Measurements from ENCODE around the gene AGAP1.

The AGAP1 gene

DNA sequence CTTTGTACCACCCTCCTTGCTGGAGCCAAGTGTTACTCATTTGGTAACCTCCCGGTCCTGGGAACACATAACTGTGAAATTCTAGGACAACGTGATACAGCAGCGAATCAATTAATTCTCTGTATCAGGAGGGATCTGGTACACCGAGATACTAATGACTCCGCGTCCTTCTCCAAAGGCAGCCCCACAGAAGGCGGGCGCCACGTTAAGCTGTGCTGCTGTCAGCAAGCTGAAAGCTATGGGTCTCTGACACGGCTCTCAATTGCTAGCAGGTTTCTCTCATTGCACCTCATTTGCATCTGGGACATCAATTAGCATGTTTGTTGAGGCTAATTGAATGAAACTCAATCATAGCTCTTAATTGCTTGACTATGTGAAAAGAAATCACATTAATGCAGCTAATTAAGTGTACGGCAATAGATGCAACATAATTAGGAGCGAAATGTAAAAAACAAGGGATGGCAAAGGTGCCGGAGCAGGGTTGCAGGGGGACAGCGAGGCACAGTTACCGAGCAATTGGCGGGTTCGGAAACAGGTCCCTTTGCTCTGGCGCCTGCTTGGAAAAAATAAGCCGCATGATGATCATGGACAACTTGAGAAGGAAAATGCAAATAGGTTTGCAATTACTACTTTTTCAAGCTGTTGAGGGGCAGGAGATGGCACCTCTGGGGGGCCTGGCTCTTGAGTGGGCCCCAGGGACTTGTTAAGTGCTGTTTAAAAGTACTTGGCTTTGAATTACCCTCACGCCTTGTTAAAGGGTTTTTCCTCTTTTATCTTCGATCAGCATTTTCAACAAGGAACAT, 410.1 kb downstream of the AGAP1 start:
- no peak for DNase-seq

DNA sequence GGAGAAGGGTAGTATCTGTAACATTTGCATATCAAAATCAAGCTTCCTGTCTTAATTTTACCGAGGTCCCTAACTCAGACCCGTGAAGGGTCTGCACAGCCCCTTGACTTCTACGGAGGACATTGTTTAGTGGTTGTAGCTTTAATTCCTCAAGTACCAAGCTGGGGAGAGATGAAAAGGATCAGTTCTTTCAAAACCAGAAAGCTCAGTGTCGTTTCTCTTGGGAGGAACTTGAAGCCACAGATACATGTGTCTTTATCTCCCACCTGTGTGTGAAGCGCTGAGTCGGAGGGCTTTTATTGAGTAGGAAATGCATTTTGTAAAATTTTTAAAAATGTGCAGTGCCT, 410.7 kb downstream of the AGAP1 start:
- DNase-seq, result no peak

DNA sequence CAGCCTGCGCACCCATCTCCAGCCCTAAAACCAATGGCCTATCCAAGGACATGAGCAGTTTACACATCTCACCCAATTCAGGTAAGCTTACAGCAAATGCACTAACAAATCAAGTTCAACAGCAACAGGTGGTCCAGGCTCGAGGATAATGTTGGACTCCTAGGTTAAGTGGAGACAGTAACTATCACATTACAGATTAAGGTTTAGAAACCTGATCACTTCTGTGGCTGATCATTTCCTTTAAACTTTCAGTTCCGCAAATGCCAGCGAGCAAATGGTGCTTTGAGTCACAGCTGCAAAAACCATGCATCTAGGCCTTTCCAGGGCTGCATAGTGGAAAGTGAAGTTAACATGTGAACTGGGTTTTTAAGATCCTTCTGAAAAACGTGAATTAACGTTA, 415.0 kb downstream of the AGAP1 start:
- no peak for DNase-seq

DNA sequence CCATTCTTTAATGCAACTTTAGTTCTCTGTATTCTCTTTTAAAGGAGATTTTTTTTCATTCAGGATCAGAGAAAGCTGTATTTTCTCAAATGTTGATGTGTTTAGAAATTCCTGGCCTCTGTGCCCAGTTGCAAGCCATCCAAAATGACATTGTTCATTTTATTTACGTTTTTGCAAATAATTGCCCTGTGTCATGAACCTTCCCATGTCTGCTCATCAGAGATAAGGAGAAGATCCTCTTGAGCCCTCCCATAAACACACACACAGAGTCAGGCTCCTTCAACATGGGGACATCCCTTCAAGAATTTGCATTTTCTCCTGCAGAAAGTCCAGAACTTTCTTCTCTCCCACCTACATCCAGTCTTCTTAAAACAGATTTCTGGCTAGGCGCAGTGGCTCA, 415.5 kb downstream of the AGAP1 start:
- no peak for DNase-seq

DNA sequence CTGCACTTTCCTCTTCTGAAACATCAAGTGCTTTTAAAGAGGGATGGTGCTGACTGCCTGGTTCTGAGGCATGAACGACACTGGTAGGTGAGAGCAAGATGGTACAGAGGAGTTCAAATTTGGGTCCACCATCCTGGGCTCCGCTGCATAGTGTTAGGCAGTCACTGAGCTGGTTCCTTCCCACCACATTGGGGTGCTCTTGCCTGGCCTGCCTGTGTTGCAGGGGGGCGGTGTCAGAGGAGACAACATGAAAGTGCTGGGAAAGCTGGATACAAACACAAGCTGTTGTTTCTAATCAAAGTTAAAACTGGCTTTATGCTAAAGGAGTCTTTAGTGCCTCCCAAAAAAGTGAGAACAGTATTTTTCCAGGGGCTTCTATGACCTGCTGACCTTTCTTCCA, 416.2 kb downstream of the AGAP1 start:
- no peak for DNase-seq

DNA sequence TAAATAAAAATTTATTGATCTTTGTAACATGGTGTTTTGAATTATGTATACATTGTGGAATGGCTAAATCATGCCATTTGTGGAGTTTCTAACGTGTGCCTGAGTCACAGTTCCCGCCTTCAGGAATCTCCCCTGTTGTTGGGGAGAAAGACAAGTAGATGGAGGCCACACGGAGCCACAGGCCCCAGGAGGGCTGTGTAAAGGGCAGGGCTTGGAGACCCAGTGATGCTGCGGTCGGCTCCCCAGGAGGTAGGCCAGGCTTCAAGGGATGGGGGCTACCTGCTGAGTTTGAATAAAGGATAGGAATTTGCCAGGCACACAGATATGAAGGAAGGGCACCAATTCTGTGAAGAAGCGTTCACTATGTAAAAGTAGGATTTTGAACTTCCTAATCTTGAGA, 417.3 kb downstream of the AGAP1 start:
- DNase-seq, result no peak

DNA sequence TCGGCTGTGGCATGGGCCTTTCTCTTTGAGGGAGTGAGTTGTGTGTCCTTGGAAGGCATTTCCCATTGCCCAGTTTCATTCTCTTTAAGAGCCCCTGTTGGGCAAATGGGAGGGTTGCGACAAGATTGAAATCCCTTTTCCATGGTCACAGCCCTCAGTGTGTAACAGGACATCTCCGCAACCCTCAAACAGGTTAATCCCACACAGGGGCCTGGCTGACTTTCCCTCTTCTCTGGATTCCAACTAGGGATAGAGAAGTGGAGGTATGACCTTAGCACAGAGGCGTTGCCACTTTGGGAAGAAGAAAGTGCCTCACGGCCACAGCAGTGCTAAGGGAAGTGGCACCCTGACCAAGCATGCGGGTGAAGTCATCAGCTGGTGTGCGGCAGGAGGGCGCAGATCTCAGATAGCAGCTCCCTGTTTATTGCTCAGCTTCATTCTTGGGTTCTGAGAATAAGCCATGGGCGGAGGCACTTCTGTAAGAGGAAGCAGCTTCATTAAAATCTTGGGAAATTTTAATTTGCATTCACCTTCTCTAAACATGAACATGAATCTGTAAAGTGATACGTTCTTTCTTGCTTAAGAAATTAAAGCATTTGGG, 417.9 kb downstream of the AGAP1 start:
- no peak for DNase-seq

DNA sequence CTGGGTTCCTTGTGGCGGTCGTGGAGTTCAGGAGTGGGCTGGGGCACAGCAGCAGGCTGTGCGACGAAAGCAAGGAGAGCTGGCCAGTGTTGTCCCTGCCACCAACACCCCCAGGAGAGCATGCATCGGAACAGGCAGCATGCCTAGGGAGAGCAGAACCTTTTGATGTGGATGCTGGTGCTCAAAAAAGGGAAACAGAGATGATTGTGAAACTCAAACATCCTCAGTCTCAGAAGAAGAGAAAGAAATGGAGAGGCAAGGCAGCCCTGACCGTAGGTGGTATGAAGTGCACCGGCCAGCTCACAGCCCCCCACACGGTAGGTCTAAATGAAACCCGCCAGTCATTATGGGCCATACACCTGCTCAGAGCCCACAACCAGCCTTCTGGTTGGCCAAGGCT, 420.9 kb downstream of the AGAP1 start:
- no peak for DNase-seq

DNA sequence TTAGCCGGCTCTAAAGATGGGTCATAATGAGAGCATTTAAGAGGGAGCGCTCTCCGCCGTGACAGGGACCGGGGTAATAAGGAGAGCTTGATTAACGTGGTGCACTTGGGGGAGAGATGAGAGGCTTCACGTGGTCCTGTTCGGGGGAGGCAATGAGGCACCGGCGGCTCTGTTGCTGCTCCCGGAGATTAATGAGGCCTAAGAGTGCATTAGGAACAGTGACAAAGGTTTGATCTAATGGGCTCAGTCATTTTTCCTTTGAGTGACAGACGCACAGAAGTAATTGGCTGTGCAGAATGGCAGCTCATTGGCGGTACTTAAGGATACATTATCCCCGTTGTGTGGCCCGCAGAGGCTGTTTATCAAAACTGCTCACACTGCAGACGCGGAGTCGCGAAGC, 423.7 kb downstream of the AGAP1 start:
- DNase-seq, result no peak

DNA sequence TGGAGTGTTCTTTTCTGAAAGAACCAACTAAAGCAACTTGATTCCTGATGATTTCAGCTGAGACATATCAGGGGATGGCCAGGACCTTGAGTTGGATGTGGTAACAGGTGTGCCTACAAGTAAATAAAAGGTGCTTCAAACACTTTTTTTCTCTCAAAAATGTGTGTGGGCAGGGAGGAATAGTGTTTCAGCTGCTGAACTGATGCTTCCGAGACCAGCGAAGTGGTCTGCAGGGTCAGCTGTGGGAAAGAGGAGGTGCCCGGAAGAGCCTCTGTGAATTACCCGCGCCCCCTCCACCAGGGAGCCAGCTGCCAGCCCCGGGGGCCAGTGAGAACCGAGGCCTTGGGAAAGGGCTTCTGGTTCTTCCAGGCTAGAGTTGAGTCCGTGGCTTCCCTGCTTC, 425.0 kb downstream of the AGAP1 start:
- no peak for DNase-seq

DNA sequence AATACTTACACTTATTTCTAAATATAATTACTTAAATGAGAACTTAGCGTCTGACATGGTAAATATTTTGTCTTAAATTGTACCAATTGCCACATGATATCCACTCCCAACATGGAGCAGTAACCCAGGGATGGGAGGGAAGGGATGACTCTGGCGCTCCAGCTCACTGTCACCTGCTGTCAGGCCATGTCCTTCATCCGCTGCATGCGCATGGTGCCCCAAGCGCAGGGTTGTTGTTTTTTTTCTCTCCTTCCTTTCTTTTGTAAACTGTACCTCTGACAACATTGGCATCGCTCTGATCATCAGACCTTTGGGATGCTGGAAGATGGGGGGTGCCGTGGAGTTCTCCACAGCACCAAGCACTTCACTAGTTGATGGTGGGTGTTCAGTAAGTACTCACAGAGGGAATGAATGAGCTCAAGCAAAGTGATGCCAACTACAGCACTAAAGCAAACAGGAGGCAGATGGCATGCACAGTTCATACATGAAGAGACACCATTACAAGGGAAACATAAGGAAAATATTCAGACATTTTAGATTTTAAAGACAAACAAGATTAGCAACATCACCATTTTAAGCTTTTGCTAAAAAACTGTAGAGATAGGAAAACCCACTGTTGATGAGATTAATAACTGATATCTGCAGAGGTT, 426.5 kb downstream of the AGAP1 start:
- no peak for DNase-seq

DNA sequence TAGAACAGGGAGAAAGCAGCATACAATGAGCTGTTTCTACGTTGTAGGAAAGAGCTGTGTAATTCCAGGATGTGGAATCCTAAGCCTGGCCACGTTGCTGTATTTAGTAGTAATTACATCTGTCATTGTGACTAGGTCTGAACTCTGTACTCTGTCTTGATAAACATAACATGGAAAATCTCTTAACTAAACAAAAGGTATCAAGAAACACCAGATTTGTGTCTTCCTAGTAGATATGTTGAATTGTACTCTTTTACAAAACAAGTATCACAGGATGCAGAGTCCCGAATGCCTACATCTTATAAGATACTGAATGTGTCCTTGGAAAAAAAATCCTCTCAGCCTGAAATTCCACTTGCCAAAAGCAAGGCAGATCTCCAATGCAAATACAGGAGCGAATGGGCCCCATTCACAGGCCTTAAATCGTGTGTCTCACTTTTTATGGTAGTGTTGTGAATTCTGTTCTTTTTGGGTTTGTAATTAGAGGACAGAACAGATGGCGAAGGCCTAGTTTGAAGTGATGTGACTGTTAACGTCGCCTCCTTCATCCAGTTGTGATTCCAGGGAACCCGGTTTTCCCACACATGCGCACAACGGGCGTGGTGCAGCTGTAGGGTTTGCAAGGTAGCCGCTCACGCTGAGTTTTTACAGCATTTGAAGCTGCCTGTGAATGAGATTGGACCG, 427.8 kb downstream of the AGAP1 start:
- no peak for DNase-seq

DNA sequence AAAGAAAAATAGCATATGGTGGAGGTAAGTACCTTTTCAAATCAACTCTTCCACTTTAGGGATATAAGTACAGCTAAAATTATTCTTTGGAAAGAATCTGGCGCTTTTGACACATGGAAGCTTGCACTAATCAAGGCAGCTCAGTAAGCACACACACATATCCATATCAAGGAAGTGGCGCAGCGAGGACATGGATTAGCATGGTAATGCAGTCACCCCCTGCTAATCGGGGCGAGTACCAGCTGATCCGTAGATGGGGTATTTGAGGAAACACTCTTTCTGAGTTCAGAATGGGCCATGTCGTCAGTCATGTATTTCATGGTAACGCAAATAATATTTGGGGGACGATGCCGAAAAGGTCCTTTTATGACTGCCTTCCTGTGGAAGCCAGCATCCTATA, 429.0 kb downstream of the AGAP1 start:
- no peak for DNase-seq

DNA sequence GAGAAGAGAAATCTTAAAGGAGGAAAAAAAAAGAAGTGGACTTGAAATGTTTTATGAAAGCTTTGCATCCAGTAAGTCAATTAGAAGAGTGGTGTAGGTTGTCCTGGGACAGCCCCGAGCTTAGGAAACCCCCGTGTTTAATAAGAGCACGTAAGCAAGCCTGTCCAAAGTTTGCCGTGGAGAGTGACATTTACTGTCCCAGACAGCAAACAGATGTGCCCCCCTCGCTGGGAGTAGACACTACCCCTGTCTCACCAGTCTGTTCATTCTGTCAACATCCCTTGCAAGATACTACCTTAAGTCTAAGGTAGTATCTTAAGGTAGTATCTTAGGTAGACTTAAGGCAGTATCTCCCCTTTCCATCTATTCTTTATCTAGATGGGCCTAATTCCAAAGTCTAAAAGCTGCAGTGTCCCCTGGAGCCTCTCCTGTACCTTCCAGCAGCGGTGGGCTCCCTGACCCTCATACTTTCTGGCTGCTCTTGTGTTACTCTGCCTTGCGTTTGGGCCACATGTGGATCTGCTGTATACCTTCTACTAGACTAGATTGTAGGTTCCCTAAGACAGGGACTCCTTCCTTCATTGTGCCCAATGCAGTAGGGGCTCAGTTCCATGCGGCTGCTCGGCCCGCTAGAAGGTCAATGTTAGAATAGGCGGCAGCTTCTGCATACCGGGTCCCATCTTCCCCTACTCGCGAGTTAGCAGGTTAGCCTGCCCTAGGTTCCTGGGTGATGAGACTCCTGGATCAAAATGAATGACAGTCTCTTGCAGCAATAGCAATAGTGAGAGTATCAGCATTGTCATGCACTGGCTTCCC, 430.2 kb downstream of the AGAP1 start:
- DNase-seq, result no peak

DNA sequence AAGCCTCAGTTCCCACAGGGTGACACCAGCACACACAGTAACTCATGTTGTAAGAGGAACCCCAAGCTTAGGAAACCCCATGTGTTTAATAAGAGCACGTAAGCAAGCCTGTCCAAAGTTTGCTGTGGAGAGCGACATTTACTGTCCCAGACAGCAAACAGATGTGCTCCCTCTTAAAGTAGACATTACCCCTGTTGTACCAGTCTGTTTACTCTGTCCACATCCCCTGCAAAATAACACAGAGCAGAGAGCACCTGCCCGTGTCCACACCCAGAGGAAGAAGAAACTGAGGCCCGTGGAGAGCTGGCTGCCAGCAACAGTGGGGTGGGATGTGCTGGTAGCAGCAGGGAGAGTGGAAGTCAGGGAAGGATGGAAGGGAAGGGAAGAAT, 430.8 kb downstream of the AGAP1 start:
- DNase-seq, result no peak

DNA sequence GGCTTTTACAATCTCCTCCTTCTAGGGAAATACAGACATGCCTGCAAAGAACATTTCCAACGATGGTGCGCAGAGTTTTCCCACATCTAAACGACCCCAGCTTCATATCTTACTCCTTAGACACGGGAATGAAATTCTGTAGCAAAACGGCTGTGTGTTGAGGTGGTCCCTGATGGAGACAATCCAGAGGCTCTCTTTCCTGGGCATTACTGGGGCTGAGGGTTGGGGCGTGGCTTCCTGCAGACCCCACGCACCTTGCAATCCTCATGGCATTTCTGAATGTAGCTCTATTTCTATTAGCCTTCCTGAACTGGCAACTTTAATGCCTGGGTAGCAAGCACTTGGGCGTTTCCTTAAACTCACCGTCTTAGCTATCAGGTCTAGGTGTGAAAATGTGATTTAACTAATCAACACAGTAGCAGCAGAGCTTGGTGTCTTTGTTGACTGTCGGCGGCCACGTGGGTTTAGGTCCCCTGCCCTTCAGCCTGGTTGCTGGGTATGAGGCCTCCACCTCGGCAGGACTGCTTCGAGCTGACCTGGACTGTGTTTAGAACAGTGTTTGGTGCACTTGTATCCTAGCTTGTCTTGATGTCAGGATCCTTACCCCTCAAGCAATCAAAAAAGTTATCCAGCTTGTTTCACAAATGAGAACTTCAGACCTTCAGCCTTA, 431.5 kb downstream of the AGAP1 start:
- DNase-seq, result no peak

DNA sequence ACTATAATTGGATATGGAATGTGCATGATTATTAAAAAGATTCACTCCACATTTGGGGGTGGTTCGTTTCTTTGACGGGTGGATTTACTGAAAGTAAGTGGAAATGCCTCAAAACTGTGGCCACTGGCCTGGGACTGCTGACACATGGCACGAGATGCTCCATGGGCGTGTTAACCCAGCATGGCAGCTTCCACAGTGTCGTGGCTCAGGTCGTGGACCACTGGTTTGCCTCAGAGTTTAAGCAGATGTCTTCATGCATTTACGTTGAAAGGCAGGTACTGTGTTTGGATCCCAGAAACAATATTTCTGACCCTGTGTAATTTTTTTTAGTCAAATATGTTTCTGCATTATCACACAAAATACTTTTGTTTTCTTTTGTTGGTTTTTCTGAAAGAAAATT, 432.4 kb downstream of the AGAP1 start:
- no peak for DNase-seq

DNA sequence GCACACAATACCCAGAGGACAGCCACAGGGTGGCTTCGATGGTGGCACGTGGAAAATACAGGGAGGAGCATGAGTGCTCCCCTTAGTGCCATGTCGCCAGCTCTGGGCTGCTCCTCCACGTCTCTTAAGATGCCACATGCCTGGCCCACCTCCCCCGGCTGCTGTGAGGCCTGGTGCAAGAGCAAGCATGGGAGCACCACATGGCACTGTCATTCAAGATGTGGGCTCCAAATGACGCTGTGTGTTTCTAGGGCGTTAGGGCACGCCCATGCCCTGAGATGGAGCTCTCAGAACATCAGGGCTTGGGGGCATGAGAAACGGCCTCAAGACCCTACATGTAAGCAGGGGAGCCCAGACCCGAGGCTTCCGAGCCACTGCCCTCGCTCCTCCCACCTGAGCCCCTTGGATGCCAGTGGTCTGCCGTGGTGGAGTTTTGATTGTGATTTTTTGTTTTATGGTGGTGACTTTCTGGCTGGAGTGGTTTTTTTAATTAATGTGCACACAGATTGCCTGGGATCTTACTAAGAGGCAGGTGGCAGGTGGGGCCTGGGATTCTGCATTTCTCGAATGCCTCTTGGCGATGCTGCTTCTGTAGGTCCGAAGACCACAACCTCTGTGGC, 435.0 kb downstream of the AGAP1 start:
- no peak for DNase-seq

DNA sequence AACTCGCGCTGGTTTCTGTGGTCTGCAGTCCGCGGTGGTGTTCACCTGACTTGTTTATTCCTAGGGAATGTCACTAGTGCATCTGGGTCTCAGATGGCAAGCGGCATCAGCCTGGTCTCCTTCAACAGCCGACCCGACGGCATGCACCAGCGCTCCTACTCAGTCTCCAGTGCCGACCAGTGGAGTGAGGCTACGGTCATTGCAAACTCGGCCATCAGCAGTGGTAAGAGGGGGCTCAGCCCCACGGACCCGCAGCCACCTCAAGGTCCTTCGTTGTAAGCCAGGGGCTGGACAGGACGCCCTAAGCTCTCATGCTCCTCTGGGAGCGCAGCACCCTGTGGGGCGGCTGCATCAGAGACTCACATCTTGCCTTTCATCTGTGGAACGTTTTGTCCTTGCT, 436.9 kb downstream of the AGAP1 start:
- DNase-seq, result no peak

DNA sequence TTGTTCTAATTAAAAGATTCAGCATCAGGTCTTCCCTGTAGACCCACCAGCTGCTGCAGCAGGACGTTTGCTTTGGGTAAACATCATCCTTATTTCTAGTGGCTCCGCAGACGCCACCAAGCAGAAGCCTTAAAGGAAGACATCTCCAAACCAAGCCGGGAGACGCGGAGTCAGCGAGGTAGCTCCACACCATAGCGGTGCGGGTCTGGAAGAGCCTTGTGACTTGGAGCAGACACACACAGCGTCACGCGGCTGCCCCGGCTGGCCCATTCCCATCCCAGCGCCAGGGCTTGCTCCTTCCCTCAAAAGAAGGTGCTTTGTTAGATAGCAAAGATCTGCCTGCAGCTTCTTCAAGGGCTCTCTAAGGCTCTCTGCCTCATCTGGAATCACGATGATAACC, 437.8 kb downstream of the AGAP1 start:
- no peak for DNase-seq

DNA sequence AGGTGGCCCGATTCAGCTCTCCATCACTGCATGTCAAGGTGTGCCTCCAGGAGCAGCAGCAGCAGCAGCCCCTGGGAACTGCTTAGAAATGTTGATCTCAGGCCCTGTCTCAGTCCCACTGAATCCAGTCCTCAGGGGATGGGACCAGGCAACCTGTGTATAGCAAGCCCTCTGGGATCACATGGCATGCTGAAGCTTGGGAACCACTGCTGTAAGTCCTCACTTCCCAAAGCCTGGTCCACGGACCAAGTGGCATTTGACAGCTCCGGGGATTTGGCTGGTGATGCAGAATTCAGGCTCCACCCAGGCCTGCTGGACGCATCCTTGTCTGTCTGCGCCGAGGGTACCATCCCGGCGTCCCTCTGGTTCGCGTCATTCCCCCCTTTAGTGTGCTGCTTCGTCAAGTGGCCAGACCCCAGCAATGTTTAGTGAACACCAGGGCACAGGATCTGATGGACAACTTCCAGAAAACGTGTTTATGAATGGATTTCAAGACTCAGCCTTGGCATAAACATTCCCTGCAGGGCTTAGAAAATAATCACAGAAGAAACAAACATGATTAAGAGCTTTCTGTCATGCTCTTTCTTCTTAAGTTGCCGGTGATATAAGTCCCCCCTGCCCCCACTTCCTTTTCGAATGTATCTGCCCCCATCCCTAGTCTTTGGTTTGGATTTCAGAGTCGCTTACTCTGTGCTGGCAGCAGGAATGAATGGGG, 440.4 kb downstream of the AGAP1 start:
- no peak for DNase-seq

Data from activated effector memory CD4-positive, alpha-beta T cell treated with Interleukin-2 at 50 U/mL for 16 hours (primary cell).